ENCODE results near the gene SPRY2.
"Not testable (repeated sequence)": the region's sequence is repeated elsewhere in the genome, so short reads cannot be mapped to it uniquely, and the experiment has no call there.

The SPRY2 gene

DNA sequence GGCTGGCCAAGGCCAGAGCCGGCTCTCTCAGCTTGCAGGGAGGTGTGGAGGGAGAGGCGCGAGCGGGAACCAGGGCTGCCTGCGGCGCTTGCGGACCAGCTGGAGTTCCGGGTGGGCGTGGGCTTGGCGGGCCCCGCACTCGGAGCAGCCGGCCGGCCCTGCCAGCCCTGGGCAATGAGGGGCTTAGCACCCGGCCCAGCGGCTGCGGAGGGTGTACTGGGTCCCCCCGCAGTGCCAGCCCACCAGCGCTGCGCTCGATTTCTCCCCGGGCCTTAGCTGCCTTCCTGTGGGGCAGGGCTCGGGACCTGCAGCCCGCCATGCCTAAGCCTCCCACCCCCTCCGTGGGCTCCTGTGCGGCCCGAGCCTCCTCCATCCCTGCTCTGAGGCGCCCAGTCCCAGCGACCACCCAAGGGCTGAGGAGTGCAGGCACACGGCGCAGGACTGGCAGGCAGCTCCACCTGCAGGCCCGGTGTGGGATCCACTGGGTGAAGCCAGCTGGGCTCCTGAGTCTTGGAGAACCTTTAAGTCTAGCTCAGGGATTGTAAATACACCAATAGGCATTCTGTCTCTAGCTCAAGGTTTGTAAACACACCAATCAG lies 14.7 kb upstream of the SPRY2 start:
- not testable (repeated sequence) for DNase-seq (ENCODE audit: low read depth, low spot score)

DNA sequence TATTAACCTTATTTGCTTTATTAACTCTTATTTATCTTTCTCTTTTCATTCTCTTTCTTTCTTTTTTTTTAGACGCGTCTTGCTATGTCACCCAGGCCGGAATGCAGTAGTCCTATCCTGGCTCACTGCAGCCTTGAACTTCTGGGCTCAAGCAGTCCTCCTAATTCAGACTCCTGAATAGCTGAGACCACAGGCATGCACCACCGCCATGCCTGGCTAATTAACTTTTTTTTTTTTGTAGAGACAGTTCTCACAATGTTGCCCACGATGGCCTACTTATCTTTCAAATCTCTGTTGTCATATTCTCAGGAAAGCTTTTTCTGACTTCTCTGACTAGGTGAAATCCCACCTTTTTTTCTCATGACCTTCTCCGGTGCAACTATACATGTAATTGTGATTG lies 7.8 kb upstream of the SPRY2 start:
- DNase-seq (ENCODE audit: low read depth, low spot score): no peak

DNA sequence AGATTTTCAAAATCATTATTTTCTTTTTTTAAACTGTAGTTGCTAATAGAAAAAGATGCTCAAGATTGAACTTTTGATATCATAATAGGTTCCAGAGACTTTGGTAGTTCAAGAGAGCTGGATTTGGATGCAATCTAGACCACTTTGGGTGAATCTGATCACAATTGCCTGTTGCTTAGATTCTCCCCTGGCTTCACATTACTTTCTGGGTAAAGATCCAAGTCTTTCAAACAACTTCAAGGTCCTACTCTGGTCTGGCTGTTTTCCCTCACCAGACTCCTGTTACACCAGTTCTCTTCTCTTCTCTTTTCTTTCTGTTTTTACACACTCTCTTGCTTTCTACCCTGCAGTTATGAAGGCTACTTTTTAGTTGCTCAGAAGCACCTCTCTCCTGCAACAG lies 7.4 kb upstream of the SPRY2 start:
- DNase-seq (ENCODE audit: low read depth, low spot score): no peak

DNA sequence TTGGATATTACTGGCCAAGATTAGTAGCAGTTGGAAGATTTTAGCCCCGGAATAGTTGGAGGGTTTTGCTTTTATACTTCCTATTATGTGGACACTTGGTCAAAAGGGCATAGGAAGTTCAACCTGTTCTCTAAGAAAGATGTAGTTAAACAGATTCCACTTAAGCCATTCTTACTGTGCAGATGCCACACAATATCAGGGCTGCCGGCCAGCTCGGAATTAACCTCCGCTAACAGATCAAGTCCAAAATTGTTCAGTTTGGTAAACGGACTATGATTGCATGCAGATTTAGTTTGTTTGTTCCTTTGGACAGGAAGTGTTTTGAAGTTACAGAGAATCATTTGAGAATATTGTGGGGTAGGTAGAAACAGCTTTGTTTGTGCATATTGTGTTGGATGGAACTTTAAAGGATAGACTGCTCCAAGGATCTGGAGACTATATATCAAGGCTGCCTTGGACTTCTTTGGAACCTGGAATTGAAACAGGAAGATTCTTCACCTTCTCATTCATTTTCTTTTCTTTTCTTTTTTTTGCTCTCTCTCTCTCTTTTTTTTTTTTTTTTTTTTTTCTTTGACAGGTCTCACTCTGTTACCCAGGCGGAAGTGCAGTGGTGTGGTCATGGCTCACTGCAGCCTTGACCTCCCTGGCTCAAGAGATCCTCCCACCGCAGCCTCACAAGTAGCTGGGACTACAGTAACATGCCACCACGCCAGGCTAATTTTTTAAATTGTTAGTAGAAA lies 5.0 kb upstream of the SPRY2 start:
- no peak for DNase-seq (ENCODE audit: low read depth, low spot score)

DNA sequence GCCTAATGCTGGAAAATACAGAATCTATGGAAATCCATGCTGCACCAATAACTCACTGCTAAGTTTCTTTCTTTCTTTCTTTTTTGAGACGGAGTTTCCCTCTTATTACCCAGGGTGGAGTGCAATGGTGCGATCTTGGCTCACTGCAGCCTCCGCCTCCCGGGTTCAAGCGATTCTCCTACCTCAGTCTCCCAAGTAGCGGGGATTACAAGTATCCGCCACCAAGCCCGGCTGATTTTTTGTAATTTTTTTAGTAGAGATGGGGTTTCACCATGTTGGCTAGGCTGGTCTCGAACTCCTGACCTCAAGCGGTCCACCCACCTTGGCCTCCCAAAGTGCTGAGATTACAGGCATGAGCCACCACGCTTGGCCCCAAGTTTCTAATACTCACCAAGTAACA lies 3.1 kb upstream of the SPRY2 start:
- DNase-seq (ENCODE audit: low read depth, low spot score): not testable (repeated sequence)

DNA sequence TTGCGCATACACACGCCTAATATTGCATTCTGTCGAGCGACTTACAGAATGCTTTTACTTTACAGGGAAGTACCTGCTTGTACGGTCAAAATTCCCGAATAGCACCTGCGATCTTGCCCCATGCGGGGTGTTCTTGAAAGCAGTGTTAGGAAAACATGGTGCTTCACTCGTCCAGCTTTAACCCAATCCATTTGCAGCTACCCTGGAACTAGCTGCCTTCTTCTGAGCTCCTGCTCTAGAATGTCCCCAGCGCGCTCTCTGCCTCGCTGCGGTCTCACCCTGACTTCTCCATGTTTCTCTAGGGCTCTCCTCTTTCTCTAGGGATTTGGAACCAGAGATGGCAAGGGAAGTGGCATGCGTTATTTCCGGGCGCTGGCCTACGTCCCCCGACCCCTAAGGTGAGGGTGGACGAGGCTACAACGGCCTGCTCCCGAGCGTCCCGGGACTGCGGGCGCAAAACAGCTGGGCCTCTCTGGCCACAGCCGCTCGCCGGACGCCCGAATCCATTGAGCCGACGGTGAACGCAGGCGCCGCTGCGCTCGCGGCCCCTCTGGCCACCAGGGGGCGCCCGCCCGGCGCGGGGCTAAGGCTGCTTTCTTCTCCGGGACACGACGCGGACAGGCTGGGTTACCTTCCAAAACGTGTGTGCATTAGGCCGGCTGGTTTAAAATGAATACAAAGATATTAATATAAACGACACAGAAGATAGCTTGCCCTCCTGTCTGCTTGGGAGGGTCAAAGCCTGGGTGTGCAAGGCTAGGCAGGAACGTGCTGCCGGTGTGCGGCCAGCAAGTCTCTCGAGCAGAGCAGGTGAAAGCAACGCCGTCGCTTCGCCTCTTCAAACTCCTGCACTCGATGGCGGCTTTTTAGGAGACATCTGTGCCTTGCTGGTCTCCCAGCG lies 1.8 kb upstream of the SPRY2 start:
- DNase-seq (ENCODE audit: low read depth, low spot score): no peak

DNA sequence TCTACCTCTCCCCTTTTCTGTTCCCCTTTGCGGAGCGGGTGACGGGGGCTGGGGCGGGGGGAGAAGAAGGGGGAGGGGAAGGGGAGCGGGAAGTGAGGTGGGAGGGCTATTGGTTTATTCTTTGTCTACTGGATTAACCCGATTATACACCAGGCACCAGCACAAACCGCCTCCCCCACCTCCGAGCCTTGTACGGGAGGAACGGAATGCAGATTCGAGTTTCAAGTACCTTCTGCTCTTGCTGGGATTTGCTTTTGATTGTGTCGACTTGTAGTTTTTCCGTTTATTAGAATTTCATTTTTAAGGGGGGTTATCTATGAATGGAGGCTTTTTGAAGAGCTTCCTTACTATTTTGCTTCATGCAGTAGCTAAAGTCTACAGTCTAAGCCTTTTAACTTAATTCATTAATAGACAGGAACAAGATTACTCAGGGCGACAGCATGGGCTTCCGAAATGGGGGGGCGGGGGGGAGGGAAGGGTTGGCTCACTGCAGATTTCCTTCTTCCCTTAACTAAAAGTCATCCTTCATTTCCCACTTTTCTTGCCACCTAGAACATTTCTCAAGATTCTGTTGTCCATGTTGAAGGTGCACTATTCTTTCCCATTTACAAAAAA lies 937 bp upstream of the SPRY2 start:
- no peak for DNase-seq (ENCODE audit: low read depth, low spot score)

DNA sequence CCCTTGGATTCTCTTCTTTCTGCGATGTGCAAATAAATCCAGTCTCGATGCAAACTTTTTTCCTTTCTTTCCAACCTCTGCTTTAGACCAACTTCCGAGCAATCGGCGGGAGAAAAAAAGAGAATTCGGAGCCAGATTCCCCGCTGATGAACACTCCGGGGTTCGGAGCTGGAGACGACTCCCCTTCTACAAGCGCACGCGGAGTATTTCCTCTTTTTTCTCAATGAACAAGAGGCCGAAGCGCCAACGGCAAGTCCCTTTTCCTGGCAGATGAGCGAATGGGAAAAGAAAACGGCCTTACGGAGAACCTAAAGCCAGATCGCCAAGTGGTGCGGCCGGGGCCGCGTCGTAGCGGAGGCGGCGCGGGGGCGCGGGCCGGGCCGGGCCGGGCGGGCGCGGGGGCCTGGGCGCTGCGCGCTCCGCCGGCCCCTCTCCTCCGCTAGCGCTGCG lies 250 bp downstream of the SPRY2 start:
- no peak for DNase-seq (ENCODE audit: low read depth, low spot score)

DNA sequence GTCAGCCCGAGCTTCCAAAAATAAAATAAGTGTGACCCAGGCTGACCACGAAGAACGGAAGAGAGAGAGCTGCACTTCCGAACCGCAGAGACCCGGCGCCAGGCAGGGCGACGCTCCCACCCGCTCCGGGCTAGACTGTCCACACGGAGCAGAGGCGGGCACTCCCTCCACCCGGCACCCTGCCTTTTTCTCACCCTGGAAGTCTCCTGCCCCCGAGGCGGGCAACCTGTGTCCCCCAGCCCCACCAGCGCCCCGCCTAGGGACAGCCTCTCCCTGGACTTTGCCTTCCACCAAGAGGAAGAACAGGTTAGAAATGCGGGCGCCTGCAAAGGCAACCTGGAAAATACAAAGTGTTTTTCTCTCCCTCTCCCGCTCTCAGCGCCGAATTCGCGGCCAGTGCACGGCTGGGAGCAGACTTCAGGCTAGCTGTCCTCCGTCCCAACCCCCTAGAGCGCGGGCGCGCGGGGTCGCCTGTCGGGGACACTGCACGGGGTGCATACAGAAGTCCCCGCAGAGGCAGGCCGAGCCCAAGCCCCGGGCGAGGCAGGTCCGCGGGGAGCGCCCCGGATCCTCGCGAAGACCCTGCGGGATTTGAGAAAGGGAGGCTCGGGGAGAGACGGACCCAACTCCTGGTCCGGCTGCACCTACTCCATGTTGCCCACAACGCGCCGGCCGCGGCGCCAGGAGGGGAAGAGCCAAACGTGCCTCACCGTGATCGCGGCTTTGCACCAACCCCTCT lies 845 bp downstream of the SPRY2 start:
- DNase-seq (ENCODE audit: low read depth, low spot score): no peak

DNA sequence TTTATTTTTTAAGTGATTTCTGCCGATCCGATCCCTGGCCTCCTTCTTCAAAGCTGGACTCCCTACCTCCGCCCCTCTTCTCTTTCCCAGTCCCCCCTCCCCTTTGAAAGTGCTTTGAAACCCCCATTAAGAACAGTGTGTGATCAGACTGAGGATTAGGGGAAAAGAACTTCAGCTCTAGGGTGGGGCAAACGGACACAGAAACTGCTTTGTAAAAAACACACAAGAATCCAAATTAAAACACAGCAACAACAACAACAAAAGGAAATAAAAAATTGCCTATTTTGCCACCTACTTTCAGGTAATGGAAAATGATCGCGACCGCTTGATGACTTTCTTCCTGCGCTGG lies 1.4 kb downstream of the SPRY2 start:
- no peak for DNase-seq (ENCODE audit: low read depth, low spot score)

DNA sequence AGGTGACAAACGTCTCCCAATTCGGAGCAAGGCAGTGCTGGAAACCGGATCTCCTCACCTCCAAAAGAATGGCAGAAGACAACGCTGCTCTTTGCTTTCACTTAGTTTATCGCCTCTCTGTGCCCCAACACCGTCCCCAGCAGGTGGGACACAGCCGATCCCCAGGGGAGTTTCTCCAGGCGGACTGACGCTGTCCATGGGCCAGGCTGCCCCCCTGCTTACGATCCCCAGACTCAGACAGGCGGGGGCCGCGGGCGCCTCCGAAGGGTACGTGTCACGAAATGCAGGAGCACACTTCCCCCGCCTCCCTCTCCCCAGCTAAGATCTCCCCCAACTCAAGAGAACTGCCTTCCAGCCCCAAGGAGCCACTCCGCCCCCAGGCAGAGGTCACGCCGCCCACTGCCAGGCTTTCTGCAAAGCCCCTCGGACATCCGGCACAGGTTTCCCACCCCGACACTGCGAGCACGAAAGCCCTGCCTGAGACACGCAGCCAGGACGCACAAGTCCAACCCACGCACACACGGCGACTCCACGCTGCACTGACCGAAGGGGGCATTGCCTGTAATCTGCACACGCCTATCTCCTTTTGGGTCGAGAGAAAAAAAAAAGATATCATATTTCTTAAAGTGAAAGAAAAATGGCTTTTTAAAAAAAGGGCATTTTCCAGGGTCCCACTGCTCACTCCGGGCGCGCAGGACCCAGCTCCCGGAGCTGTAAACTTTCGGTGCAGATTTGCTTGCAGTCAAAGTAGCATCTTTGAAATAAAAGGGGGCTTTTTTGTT lies 2.0 kb downstream of the SPRY2 start:
- no peak for DNase-seq (ENCODE audit: low read depth, low spot score)

DNA sequence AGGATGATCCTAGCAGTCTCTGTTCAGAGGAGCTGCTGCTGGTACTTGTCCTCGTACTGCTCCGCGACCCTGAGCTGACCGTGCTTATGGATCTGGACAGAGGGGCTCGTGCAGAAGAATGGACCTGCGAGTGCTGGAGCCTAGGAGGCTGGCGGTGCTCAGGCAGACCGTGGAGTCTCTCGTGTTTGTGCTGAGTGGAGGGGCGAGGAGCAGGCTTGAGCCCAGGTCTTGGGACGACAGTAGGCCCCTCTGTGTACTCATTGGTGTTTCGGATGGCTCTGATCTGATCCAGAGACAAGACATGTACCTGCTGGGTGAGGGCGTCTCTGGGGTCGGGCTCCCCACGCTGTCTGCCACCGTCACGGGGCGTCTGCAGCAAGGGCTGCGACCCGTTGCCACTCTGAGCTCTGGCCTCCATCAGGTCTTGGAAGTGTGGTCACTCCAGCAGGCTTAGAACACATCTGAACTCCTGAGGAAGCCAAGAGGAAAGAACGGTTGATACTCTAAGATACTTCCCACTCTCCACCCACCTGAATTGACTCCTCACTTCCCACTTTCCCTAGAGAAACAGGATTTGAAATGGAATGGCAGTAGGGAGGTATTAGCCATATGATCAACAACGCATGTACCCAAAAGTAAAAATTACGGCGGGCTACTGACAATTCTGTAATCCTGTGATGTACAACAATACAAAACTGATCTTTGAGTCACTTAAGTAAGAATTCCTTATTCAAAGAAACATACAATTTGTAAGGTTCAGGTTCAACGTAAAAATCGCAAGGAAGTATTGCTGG lies 3.4 kb downstream of the SPRY2 start:
- no peak for DNase-seq (ENCODE audit: low read depth, low spot score)

DNA sequence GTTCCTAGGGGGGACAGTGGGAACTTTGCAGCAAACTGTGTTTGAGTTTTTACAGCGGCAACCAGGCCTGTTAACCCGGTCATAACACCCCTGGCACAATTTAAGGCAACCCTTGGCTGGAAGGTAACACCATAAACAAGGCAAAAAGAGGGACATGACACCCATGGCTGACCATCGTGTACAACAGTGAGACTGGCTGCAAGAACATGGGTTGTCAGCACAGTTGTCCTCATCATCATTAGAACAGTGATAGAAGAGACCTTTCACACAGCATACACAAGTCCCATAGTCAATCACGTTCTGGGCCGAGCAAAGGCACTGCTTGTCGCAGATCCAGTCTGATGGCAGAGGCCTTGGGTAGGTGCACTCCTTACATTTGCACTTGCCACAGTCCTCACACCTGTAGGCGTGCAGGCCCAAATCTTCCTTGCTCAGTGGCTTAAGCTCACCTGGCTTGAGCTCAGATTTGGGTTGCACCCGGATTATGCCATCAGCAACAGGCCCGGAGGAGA lies 4.1 kb downstream of the SPRY2 start:
- DNase-seq (ENCODE audit: low read depth, low spot score): no peak

DNA sequence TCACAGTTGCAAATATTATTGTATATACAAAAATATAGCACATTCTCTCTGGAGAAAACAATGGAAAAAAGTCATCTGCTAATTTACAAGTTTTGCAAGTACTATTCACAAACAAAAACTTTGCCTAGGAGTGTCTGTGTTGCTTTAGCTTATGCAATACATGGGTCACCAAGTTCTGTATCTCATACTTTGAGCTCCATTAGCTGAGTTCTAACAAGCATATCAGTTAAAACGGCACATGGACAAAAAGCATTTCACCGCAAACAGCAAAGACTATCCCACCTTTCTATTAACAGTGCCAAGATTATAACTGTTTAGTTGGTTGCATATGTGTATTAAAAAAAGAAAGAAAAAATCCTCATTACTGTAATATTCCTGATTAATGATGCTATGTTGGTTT lies 4.6 kb downstream of the SPRY2 start:
- DNase-seq (ENCODE audit: low read depth, low spot score): no peak

DNA sequence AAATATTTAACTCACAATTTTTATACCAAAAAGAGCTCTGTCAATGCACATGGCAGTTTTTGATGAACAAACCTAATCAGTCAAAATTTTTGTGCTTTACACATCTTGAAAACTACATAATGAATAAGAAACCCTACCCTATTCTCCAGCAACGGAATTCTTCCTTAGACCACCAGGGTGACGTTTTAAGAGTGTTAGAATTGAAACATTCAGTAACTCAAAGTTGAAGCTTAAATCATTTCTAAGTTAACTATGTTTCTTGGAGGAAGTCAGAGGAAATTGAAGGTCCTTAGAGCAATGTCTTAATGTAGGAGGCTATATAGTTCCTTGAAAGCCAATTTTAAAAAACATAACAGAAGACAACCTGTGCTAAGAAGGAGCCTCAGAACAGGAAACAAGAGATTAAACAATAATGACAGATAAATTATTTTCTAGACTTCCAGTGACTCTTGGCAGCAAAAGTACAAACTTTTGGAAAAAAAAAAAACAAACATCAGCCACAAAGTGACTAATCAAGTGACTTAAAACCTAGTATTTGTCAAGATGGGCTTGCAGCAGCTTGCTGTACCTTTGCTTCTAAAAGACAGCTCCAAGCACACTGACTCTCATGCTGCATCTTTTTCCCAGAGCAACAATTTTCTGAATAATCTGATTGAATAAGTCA lies 6.2 kb downstream of the SPRY2 start:
- no peak for DNase-seq (ENCODE audit: low read depth, low spot score)

DNA sequence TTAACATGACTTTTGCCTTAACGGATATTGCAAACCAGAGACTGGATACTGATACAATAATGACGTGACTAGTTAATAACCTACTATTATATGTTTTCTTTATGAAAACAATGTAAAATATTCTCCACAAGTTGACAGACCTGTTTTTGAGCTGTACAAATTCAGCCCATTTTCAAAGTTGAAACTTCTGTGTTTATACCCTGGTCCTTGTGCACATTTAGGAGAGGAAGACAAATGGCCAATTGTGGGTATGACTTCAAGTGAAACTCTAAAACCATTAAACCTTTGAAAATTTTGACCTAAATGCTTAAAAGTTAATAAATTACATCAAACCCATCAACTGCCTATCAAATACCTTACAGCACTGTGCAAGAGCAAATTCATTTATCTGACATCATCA lies 8.9 kb downstream of the SPRY2 start:
- no peak for DNase-seq (ENCODE audit: low read depth, low spot score)

DNA sequence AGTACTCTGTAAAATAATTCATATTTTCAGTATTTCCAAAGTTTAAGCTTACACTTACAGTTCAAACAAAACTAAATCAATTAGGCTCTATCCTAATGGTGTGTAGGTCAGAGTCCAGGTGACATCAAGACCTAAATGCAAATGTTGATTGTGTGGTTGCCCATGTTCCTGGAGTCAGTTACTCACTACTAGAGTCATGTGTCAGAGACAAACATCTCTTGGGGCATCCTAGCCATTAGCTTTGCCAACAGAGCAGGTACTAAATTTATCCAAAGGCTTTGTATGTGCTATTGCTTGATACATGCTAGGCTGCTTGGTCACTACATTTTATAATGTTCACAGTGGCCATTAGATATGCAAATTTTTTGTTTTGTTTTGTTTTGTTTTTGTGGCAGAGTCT lies 11.7 kb downstream of the SPRY2 start:
- DNase-seq (ENCODE audit: low read depth, low spot score): no peak

DNA sequence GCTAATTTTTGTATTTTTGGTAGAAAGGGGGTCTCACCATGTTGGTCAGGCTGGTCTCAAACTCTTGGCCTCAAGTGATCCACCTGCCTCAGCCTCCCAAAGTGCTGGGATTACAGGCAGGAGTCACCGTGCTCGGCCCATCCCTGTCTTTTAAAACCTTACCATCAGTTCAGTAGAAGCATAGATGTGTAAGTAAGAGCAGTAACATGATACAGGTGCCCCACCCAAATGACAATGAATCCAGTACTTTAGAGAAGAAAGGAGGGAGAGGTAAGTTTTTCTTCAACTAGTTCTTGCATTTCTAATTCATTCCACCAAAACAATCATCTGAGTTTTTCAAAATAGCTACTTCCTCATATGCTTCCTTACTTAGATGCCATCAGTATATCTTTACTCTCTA lies 21.9 kb downstream of the SPRY2 start:
- no peak for DNase-seq (ENCODE audit: low read depth, low spot score)
